Measurements from ENCODE around the gene TMCO2. TPM values are rescaled to one million over a fixed set of nuclear protein-coding genes. Genes with fewer than 3 reads are reported as not detected.

The TMCO2 gene
- total RNA-seq, 1 experiment from 2014 or later, result not detected

DNA sequence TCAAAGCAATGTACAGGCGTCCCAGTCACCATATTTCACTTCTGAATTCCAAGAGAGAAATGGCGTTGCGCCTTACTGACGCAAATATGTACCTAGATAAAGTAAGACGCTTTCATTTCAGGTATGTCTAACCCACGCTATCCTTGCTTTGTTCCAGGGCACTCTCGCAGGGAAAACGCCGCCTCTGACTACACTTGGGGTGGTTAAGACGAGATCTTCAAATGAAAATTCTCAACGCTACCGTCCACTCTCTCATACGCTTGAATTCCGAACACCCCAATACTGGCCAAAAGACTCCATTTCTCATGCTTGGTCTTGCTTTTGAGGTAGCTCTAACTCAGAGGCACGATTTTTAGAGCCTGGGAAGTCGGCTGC lies 9.6 kb downstream of the TMCO2 start:
- Mint-ChIP-seq H3K4me3 (ENCODE audit: unreplicated experiment) (peak overlapping the region; percentile 90), H3K27me3 (ENCODE audit: insufficient read depth, unreplicated experiment) (no peaks in the 10 kb centered on the region), H3K9me3 (ENCODE audit: unreplicated experiment) (no peaks in the 10 kb centered on the region), H3K36me3 (ENCODE audit: insufficient read depth, unreplicated experiment) (peaks cover 18% of the 10 kb centered on the region), H3K27ac (ENCODE audit: unreplicated experiment) (peak overlapping the region; percentile 100), H3K4me1 (ENCODE audit: low read depth, unreplicated experiment) (peaks cover 6% of the 10 kb centered on the region)
- BruUV-seq (replicated peaks), result TSS peak; percentile 89
- DNase-seq, result peak in 1 of 2 experiments; percentile 38
- intact Hi-C loops (cut with micrococcal nuclease; ENCODE audit: unreplicated experiment), result loop anchor here (1.0 to 10.0 kb wide), 2 partner anchors 10 to 58 kb away; partner anchors contain the start of genes COL9A2 and TMCO2
- CTCF ChIA-PET, result interaction anchor here (0.7 kb wide), 1 partner anchor 114 kb away, joined by 6 read pairs; no protein-coding TSS in a partner anchor
- Histone ChIP-seq H3K4me1 (no peaks in the 10 kb centered on the region; the same call in 1 of the 2 replicates), H3K9me3 (no peaks in the 10 kb centered on the region), H3K27me3 (replicated peaks; ENCODE audit: control insufficient read depth, insufficient read depth, low read length) (no peaks in the 10 kb centered on the region), H3K36me3 (ENCODE audit: control insufficient read depth, insufficient read depth, low read length) (no peaks in the 10 kb centered on the region; the same call in 1 of the 2 replicates), H3K4me3 (ENCODE audit: low read depth, low read length) (peak overlapping the region; percentile 65)
- TF ChIP-seq, protein P1, sequence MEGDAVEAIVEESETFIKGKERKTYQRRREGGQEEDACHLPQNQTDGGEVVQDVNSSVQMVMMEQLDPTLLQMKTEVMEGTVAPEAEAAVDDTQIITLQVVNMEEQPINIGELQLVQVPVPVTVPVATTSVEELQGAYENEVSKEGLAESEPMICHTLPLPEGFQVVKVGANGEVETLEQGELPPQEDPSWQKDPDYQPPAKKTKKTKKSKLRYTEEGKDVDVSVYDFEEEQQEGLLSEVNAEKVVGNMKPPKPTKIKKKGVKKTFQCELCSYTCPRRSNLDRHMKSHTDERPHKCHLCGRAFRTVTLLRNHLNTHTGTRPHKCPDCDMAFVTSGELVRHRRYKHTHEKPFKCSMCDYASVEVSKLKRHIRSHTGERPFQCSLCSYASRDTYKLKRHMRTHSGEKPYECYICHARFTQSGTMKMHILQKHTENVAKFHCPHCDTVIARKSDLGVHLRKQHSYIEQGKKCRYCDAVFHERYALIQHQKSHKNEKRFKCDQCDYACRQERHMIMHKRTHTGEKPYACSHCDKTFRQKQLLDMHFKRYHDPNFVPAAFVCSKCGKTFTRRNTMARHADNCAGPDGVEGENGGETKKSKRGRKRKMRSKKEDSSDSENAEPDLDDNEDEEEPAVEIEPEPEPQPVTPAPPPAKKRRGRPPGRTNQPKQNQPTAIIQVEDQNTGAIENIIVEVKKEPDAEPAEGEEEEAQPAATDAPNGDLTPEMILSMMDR (IDR thresholded peaks at IDR 0.05; ENCODE audit: insufficient read depth in 1 of 2, low read depth in 1 of 2, low read length in 1 of 2, severe bottlenecking in 1 of 2, unreplicated experiment in 1 of 2), result no peak
- POLR2A ChIA-PET, result interaction anchor here (1.0 kb wide), 1 partner anchor 10 kb away, joined by 3 read pairs; the partner anchor contains the start of gene TMCO2

DNA sequence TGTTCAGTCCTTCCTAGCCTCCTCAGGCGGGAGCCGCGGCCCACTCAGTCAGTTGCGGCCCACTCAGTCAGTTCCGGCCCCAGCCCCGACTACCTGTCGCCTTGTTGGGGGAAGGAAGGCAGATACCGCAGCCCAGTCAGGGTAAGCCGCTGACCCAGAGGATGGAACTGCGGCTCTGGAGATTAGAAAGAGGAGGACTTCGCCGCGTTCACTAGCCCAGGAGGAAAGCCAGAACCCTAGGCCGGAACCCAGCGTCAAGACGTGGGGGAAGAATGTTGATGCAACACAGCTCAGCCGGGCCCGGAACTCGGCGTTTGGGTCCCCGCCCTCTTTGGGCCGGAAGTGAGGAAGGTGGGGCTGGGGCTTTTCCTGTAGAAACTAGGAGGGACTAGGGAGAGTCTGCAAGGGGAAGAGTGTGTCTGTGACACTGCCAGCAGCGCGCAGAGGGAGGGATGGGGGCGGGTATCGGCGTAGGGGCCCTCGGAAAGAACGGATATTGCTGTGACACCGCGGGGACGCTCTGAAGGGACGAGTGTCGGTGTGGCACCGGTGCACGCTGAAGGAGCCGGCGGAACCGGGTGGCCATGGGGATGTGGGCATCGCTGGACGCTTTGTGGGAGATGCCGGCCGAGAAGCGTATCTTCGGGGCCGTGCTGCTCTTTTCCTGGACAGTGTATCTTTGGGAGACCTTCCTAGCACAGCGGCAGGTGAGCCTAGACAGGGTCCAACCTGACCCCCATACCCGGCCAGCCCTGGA lies 10.1 kb downstream of the TMCO2 start, which contains the start of gene ZMPSTE24:
TSS of gene ZMPSTE24 (plus strand) at position 549 of the 757 bp plus-strand sequence. CDS start at position 585, 36 bp downstream.
- H3K4me3 ChIP-seq (ENCODE audit: low read depth, low read length), result peak within 1 kb of the TSS; percentile 65
- DNase-seq, result peak; percentile 92 to 97
- POLR2A ChIA-PET, result interaction anchor here (1.0 kb wide), 1 partner anchor 10 kb away, joined by 3 read pairs; the partner anchor contains the start of gene TMCO2
- TF ChIP-seq, protein P1 (IDR thresholded peaks at IDR 0.05; ENCODE audit: insufficient read depth in 1 of 2, low read depth in 1 of 2, low read length in 1 of 2, severe bottlenecking in 1 of 2, unreplicated experiment in 1 of 2), result no peak
- H3K27me3 ChIP-seq (replicated peaks; ENCODE audit: control insufficient read depth, insufficient read depth, low read length), result no peaks in the 10 kb centered on the region
- Mint-ChIP-seq H3K4me1 (ENCODE audit: low read depth, unreplicated experiment) (peaks cover 6% of the 10 kb centered on the region), H3K36me3 (ENCODE audit: insufficient read depth, unreplicated experiment) (peaks cover 23% of the 10 kb centered on the region), H3K4me3 (ENCODE audit: unreplicated experiment) (peak within 1 kb of the TSS; percentile 90), H3K9me3 (ENCODE audit: unreplicated experiment) (no peaks in the 10 kb centered on the region), H3K27ac (ENCODE audit: unreplicated experiment) (peak within 1 kb of the TSS; percentile 100), H3K27me3 (ENCODE audit: insufficient read depth, unreplicated experiment) (no peaks in the 10 kb centered on the region)
- no peaks in the 10 kb centered on the region for H3K9me3 ChIP-seq
- no peaks in the 10 kb centered on the region; the same call in 1 of the 2 replicates for H3K4me1 ChIP-seq
- H3K36me3 ChIP-seq (ENCODE audit: control insufficient read depth, insufficient read depth, low read length), result no peaks in the 10 kb centered on the region; the same call in 1 of the 2 replicates
- no TSS peak for BruUV-seq (replicated peaks)
- CTCF ChIA-PET, result interaction anchor here (0.7 kb wide), 1 partner anchor 114 kb away, joined by 6 read pairs; no protein-coding TSS in a partner anchor
- intact Hi-C loops (cut with micrococcal nuclease; ENCODE audit: unreplicated experiment), result loop anchor here (1.0 to 10.0 kb wide), 3 partner anchors 11 to 97 kb away; partner anchors contain the start of genes COL9A2, RLF and TMCO2

DNA sequence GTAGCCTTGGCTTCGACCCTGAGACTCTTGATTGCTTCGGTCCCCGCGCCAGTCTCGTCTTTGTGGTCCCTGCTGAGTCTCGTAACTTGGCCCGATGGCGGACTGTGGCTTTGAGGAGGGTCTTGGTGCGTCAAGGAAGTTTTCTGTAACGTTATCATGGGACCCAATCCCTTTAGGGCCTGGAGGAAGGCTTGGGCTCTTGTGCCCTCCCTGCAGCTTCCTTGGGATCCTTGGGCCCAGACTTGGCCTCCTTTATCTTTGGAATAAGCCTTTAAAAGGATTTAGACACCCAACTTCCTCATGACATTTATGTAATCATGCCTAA lies 10.7 kb downstream of the TMCO2 start:
- BruUV-seq (replicated peaks), result TSS peak; percentile 63
- H3K27me3 Mint-ChIP-seq (ENCODE audit: insufficient read depth, unreplicated experiment), result no peaks in the 10 kb centered on the region
- H3K9me3 Mint-ChIP-seq (ENCODE audit: unreplicated experiment), result no peaks in the 10 kb centered on the region
- no peaks in the 10 kb centered on the region for H3K27me3 ChIP-seq (replicated peaks; ENCODE audit: control insufficient read depth, insufficient read depth, low read length)
- POLR2A ChIA-PET, result interaction anchor here (1.0 kb wide), 1 partner anchor 11 kb away, joined by 3 read pairs; the partner anchor contains the start of gene TMCO2
- intact Hi-C loops (cut with micrococcal nuclease; ENCODE audit: unreplicated experiment), result loop anchor here (1.0 to 10.0 kb wide), 2 partner anchors 56 to 97 kb away; partner anchors contain the start of genes COL9A2 and RLF
- H3K4me1 Mint-ChIP-seq (ENCODE audit: low read depth, unreplicated experiment), result peaks cover 6% of the 10 kb centered on the region
- no peaks in the 10 kb centered on the region; the same call in 1 of the 2 replicates for H3K4me1 ChIP-seq
- TF ChIP-seq, protein P1 (IDR thresholded peaks at IDR 0.05; ENCODE audit: insufficient read depth in 1 of 2, low read depth in 1 of 2, low read length in 1 of 2, severe bottlenecking in 1 of 2, unreplicated experiment in 1 of 2), result no peak
- DNase-seq, result no peak
- H3K36me3 ChIP-seq (ENCODE audit: control insufficient read depth, insufficient read depth, low read length), result no peaks in the 10 kb centered on the region; the same call in 1 of the 2 replicates
- H3K4me3 ChIP-seq (ENCODE audit: low read depth, low read length), result peak overlapping the region; percentile 51
- peak overlapping the region; percentile 90 for H3K4me3 Mint-ChIP-seq (ENCODE audit: unreplicated experiment)
- H3K9me3 ChIP-seq, result no peaks in the 10 kb centered on the region
- peaks cover 28% of the 10 kb centered on the region for H3K36me3 Mint-ChIP-seq (ENCODE audit: insufficient read depth, unreplicated experiment)
- CTCF ChIA-PET, result no interaction called here
- peak overlapping the region; percentile 100 for H3K27ac Mint-ChIP-seq (ENCODE audit: unreplicated experiment)
